GM12878 (cell line): Measurements from ENCODE around the gene GBA2. TPM values are rescaled to one million over a fixed set of nuclear protein-coding genes. Genes with fewer than 3 reads are reported as not detected.

Experiments
- ATAC-seq: fragments of 200-7000 bp; cut with Tn5 transposase; 3 replicates; pipeline ENCODE4 v1.9.1; 2020; ENCODE audit warnings: mild to moderate bottlenecking, moderate library complexity
- BruUV-seq: library from RNA; stranded (reverse); fragments of 400-500 nt; replicated peaks from 2 replicates; lab custom pipeline; 2021; lab: Mats Ljungman, UMichigan
- CTCF ChIA-PET: fragments of 300-600 bp; sonication (Branson Sonifier 250); formaldehyde crosslinking; extraction: SDS; loops from one replicate; lab custom pipeline; 2021; ENCODE audit warnings: inconsistent platforms; lab: Yijun Ruan, JAX
- POLR2A ChIA-PET: fragments of 350-600 bp; formaldehyde crosslinking; extraction: SDS; loops from one replicate; lab custom pipeline; 2021; ENCODE audit warnings: inconsistent platforms; lab: Charles Lee
- RAD21 ChIA-PET: fragments of 300-600 bp; sonication (Branson Sonifier 250); formaldehyde crosslinking; loops from one replicate; lab custom pipeline; 2023; ENCODE audit warnings: antibody characterized with exemption; ENCODE audit not compliant: unreplicated experiment; lab: Charles Lee
- SMC1A ChIA-PET: fragments of 300-600 bp; sonication (Branson Sonifier 250); formaldehyde crosslinking; loops from one replicate; lab custom pipeline; 2023; ENCODE audit not compliant: unreplicated experiment, uncharacterized antibody; lab: Charles Lee
- DNase-seq: peaks from one replicate; pipeline ENCODE4 v3.0.0-alpha.2; 2011; ENCODE audit warnings: low read depth, low spot score
- FAIRE-seq: peaks from 3 replicates; lab custom pipeline; 2011; peaks lifted over from hg19 to GRCh38; lab: Jason Lieb, UNC
- H2AFZ ChIP-seq: 2 replicates; pipeline ENCODE4 v1.6.0; 2011; ENCODE audit warnings: low read depth, low read length, control low read depth; ENCODE audit not compliant: control insufficient read depth
- H3K27ac ChIP-seq: 2 replicates; pipeline ENCODE4 v1.5.1; 2011; ENCODE audit warnings: control low read depth; ENCODE audit not compliant: control insufficient read depth, insufficient read depth
- H3K27me3 ChIP-seq, 2 experiments: replicated peaks in 1 of 2; 2 replicates each; pipeline versions ENCODE4 v1.6.0 to v1.6.1; 2011; ENCODE audit warnings: low read length in 1 of 2; ENCODE audit not compliant: control insufficient read depth in 2 of 2, insufficient read depth in 2 of 2
- H3K36me3 ChIP-seq, 2 experiments: 2 replicates each; pipeline ENCODE4 v1.5.1; 2011; ENCODE audit warnings: low read length in 1 of 2; ENCODE audit not compliant: control insufficient read depth in 2 of 2, insufficient read depth in 2 of 2
- H3K4me1 ChIP-seq: 2 replicates; pipeline ENCODE4 v1.6.1; 2011; ENCODE audit warnings: mild to moderate bottlenecking, low read length, moderate library complexity, mixed read lengths; ENCODE audit not compliant: control insufficient read depth, insufficient read depth
- H3K4me2 ChIP-seq: 2 replicates; pipeline ENCODE4 v1.6.0; 2011; ENCODE audit warnings: control low read depth; ENCODE audit not compliant: control insufficient read depth, insufficient read depth
- H3K4me3 ChIP-seq: fragments of 200-600 bp; sonication (generic); 2 replicates; pipeline ENCODE4 v1.5.1; 2016
- H3K79me2 ChIP-seq: 2 replicates; pipeline ENCODE4 v1.6.0; 2011; ENCODE audit warnings: low read length; ENCODE audit not compliant: control insufficient read depth, insufficient read depth
- H3K9ac ChIP-seq: 2 replicates; pipeline ENCODE4 v1.8.0; 2011; ENCODE audit warnings: low read length, control low read depth, mixed read lengths; ENCODE audit not compliant: control insufficient read depth, insufficient read depth
- H3K9me3 ChIP-seq: replicated peaks from 3 replicates; pipeline ENCODE4 v1.5.1; 2011; ENCODE audit warnings: mild to moderate bottlenecking, low read length; ENCODE audit not compliant: control insufficient read depth, insufficient read depth
- H4K20me1 ChIP-seq: 2 replicates; pipeline ENCODE4 v1.6.0; 2011; ENCODE audit not compliant: control insufficient read depth, insufficient read depth
- FOXM1 ChIP-seq: IDR thresholded peaks from 2 replicates; pipeline ENCODE4 v1.6.1; 2012; ENCODE audit warnings: low read depth, mild to moderate bottlenecking, inconsistent platforms, low read length, moderate library complexity
- MLLT1 ChIP-seq: fragments of 450-650 bp; IDR thresholded peaks from 2 replicates; pipeline ENCODE4 v1.6.1; 2016; ENCODE audit warnings: mild to moderate bottlenecking
- MYB ChIP-seq: fragments of 150-350 bp; IDR thresholded peaks from 2 replicates; pipeline ENCODE4 v1.6.1; 2014; ENCODE audit warnings: mild to moderate bottlenecking, low read depth, low read length, borderline replicate concordance
- PBX3 ChIP-seq: IDR thresholded peaks from 2 replicates; pipeline ENCODE4 v1.6.1; 2011; ENCODE audit warnings: mild to moderate bottlenecking, low read depth, low read length, moderate library complexity; ENCODE audit not compliant: insufficient replicate concordance
- REST ChIP-seq: IDR thresholded peaks from 2 replicates; pipeline ENCODE4 v1.6.1; 2012; ENCODE audit warnings: mild to moderate bottlenecking, low read depth, low read length
- SIN3A ChIP-seq: IDR thresholded peaks from 2 replicates; pipeline ENCODE4 v1.6.1; 2012; ENCODE audit warnings: low read depth, low read length, improper control_type of control experiment
- WGBS: methylation state at CpG from one replicate; pipeline ENCODE4 v1.1.6; 2016; ENCODE audit warnings: low lambda C conversion rate; ENCODE audit not compliant: insufficient replicate concordance, insufficient coverage; ENCODE audit errors: missing lambda C conversion rate; 5-methylcytosine and 5-hydroxymethylcytosine counted together
- in situ Hi-C: fragments of 300-500 bp; cut with MboI; formaldehyde crosslinking; loops from 9 replicates; pipeline ENCODE4 v1.14.3; 2018; ENCODE audit warnings: mixed read lengths
- intact Hi-C: fragments of 100-400 bp; cut with micrococcal nuclease; formaldehyde crosslinking; loops from one replicate; pipeline ENCODE4 v1.14.2; 2022; ENCODE audit not compliant: unreplicated experiment
- polyA plus RNA-seq, 11 experiments: library from polyadenylated mRNA; depleted of rRNA in 4 of 11; unstranded in 6 of 11; stranded (reverse) in 5 of 11; fragments of >200 nt; fragmentation: Nextera tagmentation in 4 of 11; fragmentation: Illumina TruSeq in 1 of 11; extraction: Ambion mirVana in 4 of 11; extraction: Trizol in 1 of 11; gene quantifications; 1 replicate in 1 of 11; 2 replicates in 10 of 11; pipeline versions ENCODE4 v1.2.1 to v1.2.3, GENCODE V29; 2011 to 2016; ENCODE audit warnings: inconsistent platforms in 2 of 11, missing spikeins in 2 of 11, low read depth in 1 of 11
- total RNA-seq, 4 experiments: library from RNA; depleted of rRNA in 3 of 4; stranded (reverse); fragments of >200 nt in 3 of 4; fragmentation: Illumina TruSeq in 1 of 4; extraction: Trizol in 1 of 4; gene quantifications; 2 replicates each; pipeline versions ENCODE4 v1.2.1 to v1.2.3, GENCODE V29; 2013 to 2021

Gene GBA2
- total and polyA plus RNA-seq, 10 of the 15 experiments (the other 5 are each of a cell fraction or from before 2014, with no cell fraction given), result 15.3 to 45.1 (median 29.1) TPM

GRCh38 chr9:35687972-35688557, 61.0 kb downstream of the GBA2 start:
- Histone ChIP-seq H3K9me3 (no peaks in the 10 kb centered on the region), H3K4me1 (peaks cover 3% of the 10 kb centered on the region; the same call in 1 of the 2 replicates), H2AFZ (no peak overlapping the region), H4K20me1 (no peaks in the 10 kb centered on the region), H3K4me3 (no peak overlapping the region), H3K36me3 (no peaks in the 10 kb centered on the region), H3K9ac (no peak overlapping the region), H3K4me2 (no peak overlapping the region), H3K79me2 (no peaks in the 10 kb centered on the region; the same call in 1 of the 2 replicates), H3K27ac (no peak overlapping the region), H3K27me3 (no peaks in the 10 kb centered on the region; a peak in 1 of 4 replicates)
- in situ Hi-C loops, result no loop called here
- DNase-seq, result no peak
- ChIA-PET RAD21 (interaction anchor here (0.7 kb wide), 1 partner anchor 23 kb away, joined by 3 read pairs; the partner anchor contains the start of gene ARHGEF39), POLR2A (interaction anchor here (0.8 to 1.4 kb wide), 3 partner anchors 8 to 60 kb away, joined by 3 to 6 read pairs (median 6); partner anchors contain the start of genes GBA2 and RGP1), SMC1A (interaction anchor here (0.8 to 2.0 kb wide), 4 partner anchors 9 to 41 kb away, joined by 3 to 7 read pairs (median 4); no protein-coding TSS in a partner anchor), CTCF (interaction anchor here (1.0 to 15.2 kb wide), 6 partner anchors 9 to 138 kb away, joined by 3 to 227 read pairs (median 5); partner anchors contain the start of genes ARHGEF39, CCDC107 and RMRP)
- BruUV-seq, result no TSS peak
- FAIRE-seq, result no peak
- WGBS, result 50% methylated on average over 2 of the region's 2 CpGs
- intact Hi-C loops, result no loop called here
- no peak for ATAC-seq
- TF ChIP-seq REST (no peak), FOXM1 (no peak), PBX3 (no peak), MYB (no peak), SIN3A (no peak), MLLT1 (no peak)
